Activated naive CD8-positive, alpha-beta T cell treated with anti-CD3 and anti-CD28 coated beads, Interleukin-2, amount 10 ng/mL, durations not matched to agents 7 days and 5 days (primary cell): ENCODE results near the gene ADAMTS9. TPM values are rescaled to one million over a fixed set of nuclear protein-coding genes. Genes with fewer than 3 reads are reported as not detected.

Source experiments
- ATAC-seq: fragments of 150-1000 bp; cut with Tn5 transposase; one replicate; pipeline ENCODE4 v1.10.0; 2021; ENCODE audit warnings: low read depth, moderate library complexity
- POLR2A ChIA-PET: fragments of 350-600 bp; sonication (Branson Sonifier 250); formaldehyde crosslinking; loops from one replicate; lab custom pipeline; 2021; ENCODE audit warnings: antibody characterized with exemption; lab: Charles Lee
- DNase-seq: peaks from one replicate; pipeline ENCODE4 v3.0.0; 2021
- H3K27ac Mint-ChIP-seq: one replicate; pipeline ENCODE4 v1.8.0; 2022; ENCODE audit warnings: mild to moderate bottlenecking, mixed read lengths
- H3K27me3 Mint-ChIP-seq: one replicate; pipeline ENCODE4 v1.8.0; 2022; ENCODE audit warnings: mild to moderate bottlenecking, moderate library complexity, mixed read lengths
- H3K36me3 Mint-ChIP-seq: one replicate; pipeline ENCODE4 v1.8.0; 2021; ENCODE audit warnings: mild to moderate bottlenecking, mixed read lengths
- H3K4me1 Mint-ChIP-seq: one replicate; pipeline ENCODE4 v1.8.0; 2021; ENCODE audit warnings: mixed read lengths
- H3K4me3 Mint-ChIP-seq: one replicate; pipeline ENCODE4 v1.8.0; 2022; ENCODE audit warnings: mild to moderate bottlenecking, moderate library complexity, mixed read lengths
- H3K9me3 Mint-ChIP-seq: one replicate; pipeline ENCODE4 v1.8.0; 2021; ENCODE audit warnings: mixed read lengths
- total RNA-seq, 2 experiments: library from RNA; stranded (reverse); gene quantifications; one replicate each; pipeline ENCODE4 v1.2.3, GENCODE V29; 2021

The ADAMTS9 gene
- total RNA-seq, 2 experiments from 2014 or later = not detected

DNA sequence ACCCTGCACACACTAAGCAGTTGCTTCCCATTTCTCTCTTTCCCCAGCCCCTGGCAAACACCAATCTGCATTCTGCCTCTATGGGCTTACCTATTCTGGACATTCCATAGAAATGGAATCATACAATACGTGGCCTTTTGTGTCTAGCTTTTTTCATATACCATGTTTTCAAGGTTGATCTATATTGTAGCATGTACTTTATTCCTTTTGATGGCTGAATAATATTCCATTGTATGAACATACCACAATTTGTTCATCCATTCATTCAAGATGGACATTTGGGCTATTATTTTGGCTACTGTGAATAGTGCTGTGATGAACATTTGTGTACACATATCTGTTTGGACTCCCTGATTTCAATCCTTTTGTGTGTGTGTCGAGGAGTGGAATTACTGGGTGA is 18.1 kb upstream of the ADAMTS9 start:
- ATAC-seq = no peak
- H3K9me3 Mint-ChIP-seq = peaks cover 5% of the 10 kb centered on the region
- H3K36me3 Mint-ChIP-seq = no peaks in the 10 kb centered on the region
- no peaks in the 10 kb centered on the region for H3K27me3 Mint-ChIP-seq
- DNase-seq = no peak
- POLR2A ChIA-PET = no interaction called here
- no peak overlapping the region for H3K4me3 Mint-ChIP-seq
- H3K27ac Mint-ChIP-seq = no peak overlapping the region
- H3K4me1 Mint-ChIP-seq = no peaks in the 10 kb centered on the region

GRCh38 chr3:64696896-64697295 is 9.1 kb upstream of the ADAMTS9 start:
- Mint-ChIP-seq H3K27me3 (peaks cover 4% of the 10 kb centered on the region), H3K9me3 (peaks cover 1% of the 10 kb centered on the region), H3K4me3 (no peak overlapping the region), H3K36me3 (no peaks in the 10 kb centered on the region), H3K4me1 (no peaks in the 10 kb centered on the region), H3K27ac (no peak overlapping the region)
- POLR2A ChIA-PET = no interaction called here
- ATAC-seq (no peak), DNase-seq (no peak)

GRCh38 chr3:64694114-64694513 is 6.3 kb upstream of the ADAMTS9 start:
- peaks cover 10% of the 10 kb centered on the region for H3K27me3 Mint-ChIP-seq
- POLR2A ChIA-PET = no interaction called here

DNA sequence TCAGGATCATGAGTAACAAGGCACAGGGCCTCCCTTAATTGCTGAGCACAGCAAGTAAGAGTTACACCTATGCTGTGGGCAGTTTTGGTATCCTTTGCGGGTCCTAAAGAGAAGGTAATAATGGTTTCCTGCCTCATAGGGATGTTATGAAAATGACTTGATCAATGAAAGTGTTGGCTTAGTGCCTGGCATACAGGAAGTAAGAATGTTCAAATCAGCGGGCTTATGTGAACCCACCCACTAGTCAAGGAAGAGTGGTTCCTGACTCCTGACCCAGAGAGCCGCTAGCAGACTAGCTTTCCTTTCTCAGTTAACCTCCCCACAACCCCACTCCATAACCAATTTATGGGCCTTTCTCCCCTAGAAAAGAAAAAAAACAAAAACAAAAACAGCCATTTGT is 5.2 kb upstream of the ADAMTS9 start:
- POLR2A ChIA-PET = no interaction called here
- H3K27me3 Mint-ChIP-seq = peaks cover 16% of the 10 kb centered on the region
- H3K4me3 Mint-ChIP-seq = no peak overlapping the region
- no peak for ATAC-seq
- H3K27ac Mint-ChIP-seq = no peak overlapping the region
- H3K4me1 Mint-ChIP-seq = peaks cover 3% of the 10 kb centered on the region
- DNase-seq = no peak
- no peaks in the 10 kb centered on the region for H3K36me3 Mint-ChIP-seq
- H3K9me3 Mint-ChIP-seq = no peaks in the 10 kb centered on the region

More at GRCh38 chr3:64694114-64694513, 6.3 kb upstream of the ADAMTS9 start:
- Mint-ChIP-seq H3K27ac (no peak overlapping the region), H3K4me3 (no peak overlapping the region), H3K9me3 (no peaks in the 10 kb centered on the region), H3K36me3 (no peaks in the 10 kb centered on the region), H3K4me1 (no peaks in the 10 kb centered on the region)
- ATAC-seq (no peak), DNase-seq (no peak)

DNA sequence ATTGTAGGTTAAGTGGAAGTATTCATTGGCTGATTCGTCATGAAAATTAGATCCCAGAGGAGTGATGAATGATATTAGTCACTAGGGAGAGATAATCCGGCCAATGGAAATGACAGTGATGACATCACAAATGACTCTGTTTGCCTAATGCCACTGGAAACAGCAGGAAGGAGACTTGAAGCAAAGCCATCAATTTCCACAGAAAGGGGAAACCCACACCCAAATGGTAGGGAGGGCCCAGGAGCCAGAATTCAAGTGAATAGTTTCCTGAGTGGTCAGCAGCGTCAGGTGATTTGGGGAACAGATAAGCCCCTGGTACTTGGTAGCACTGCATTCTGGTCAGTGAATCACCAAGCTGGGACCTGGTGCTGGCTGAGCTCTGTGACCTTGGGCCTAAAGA is 3.3 kb upstream of the ADAMTS9 start:
- no peak overlapping the region for H3K27ac Mint-ChIP-seq
- H3K4me1 Mint-ChIP-seq = peaks cover 3% of the 10 kb centered on the region
- H3K4me3 Mint-ChIP-seq = no peak overlapping the region
- POLR2A ChIA-PET = no interaction called here
- DNase-seq (no peak), ATAC-seq (no peak)
- H3K9me3 Mint-ChIP-seq = no peaks in the 10 kb centered on the region
- H3K36me3 Mint-ChIP-seq = no peaks in the 10 kb centered on the region
- peaks cover 30% of the 10 kb centered on the region for H3K27me3 Mint-ChIP-seq

GRCh38 chr3:64687086-64687780 is 567 bp downstream of the ADAMTS9 start:
- Mint-ChIP-seq H3K27ac (no peak overlapping the region), H3K36me3 (no peaks in the 10 kb centered on the region), H3K4me1 (peaks cover 3% of the 10 kb centered on the region), H3K27me3 (peaks cover 52% of the 10 kb centered on the region), H3K4me3 (no peak overlapping the region), H3K9me3 (peaks cover 5% of the 10 kb centered on the region)
- no peak for ATAC-seq
- POLR2A ChIA-PET = no interaction called here
- no peak for DNase-seq

- Mint-ChIP-seq H3K4me1 (peaks cover 3% of the 10 kb centered on the region), H3K27ac (no peak overlapping the region)
- no peak for ATAC-seq
Observed at GRCh38 chr3:64686446-64686908, 1.3 kb downstream of the ADAMTS9 start.

GRCh38 chr3:64685800-64686445 is 1.9 kb downstream of the ADAMTS9 start:
- H3K9me3 Mint-ChIP-seq = peaks cover 5% of the 10 kb centered on the region
- H3K4me3 Mint-ChIP-seq = no peak overlapping the region

More at GRCh38 chr3:64686446-64686908, 1.3 kb downstream of the ADAMTS9 start:
- Mint-ChIP-seq H3K36me3 (no peaks in the 10 kb centered on the region), H3K27me3 (peaks cover 51% of the 10 kb centered on the region), H3K9me3 (peaks cover 5% of the 10 kb centered on the region), H3K4me3 (peak overlapping the region; percentile 25)
- POLR2A ChIA-PET = no interaction called here
- no peak for DNase-seq

GRCh38 chr3:64685331-64685799 is 2.4 kb downstream of the ADAMTS9 start:
- no peak overlapping the region for H3K27ac Mint-ChIP-seq
- peaks cover 3% of the 10 kb centered on the region for H3K4me1 Mint-ChIP-seq
- POLR2A ChIA-PET = no interaction called here
- H3K27me3 Mint-ChIP-seq = peaks cover 49% of the 10 kb centered on the region
- no peaks in the 10 kb centered on the region for H3K36me3 Mint-ChIP-seq
- ATAC-seq (no peak), DNase-seq (no peak)
- H3K4me3 Mint-ChIP-seq = no peak overlapping the region
- peaks cover 5% of the 10 kb centered on the region for H3K9me3 Mint-ChIP-seq

More at GRCh38 chr3:64685800-64686445, 1.9 kb downstream of the ADAMTS9 start:
- Mint-ChIP-seq H3K4me1 (peaks cover 3% of the 10 kb centered on the region), H3K36me3 (no peaks in the 10 kb centered on the region), H3K27me3 (peaks cover 51% of the 10 kb centered on the region), H3K27ac (no peak overlapping the region)
- ATAC-seq (no peak), DNase-seq (no peak)
- POLR2A ChIA-PET = no interaction called here

DNA sequence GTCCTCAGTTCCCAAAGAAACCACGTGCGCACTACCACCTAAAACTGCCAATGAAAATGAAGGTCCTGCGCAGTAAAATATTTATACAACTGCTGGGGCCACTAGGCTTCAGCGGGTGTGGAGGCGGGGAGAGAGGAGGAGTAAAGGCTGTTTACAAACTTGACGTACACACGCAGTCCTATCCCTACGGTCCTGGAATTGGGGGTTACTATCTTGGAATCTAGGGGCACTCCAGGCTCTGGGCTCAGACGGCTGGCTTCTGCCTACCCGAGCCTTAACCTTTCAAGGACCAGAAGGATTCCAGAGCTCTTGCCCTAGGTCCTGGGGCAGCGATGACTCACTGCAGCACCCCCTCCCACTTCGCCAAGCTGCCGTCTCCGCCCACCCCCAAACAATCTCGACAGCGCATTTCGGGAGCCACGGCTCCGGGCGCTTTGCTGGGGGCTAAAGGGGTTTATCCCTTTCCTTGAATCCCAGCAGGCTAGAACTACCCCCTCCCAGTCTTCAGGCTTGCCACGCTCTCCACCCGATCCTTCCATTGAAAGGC is 3.0 kb downstream of the ADAMTS9 start:
- peaks cover 46% of the 10 kb centered on the region for H3K27me3 Mint-ChIP-seq
- ATAC-seq (no peak), DNase-seq (no peak)
- H3K36me3 Mint-ChIP-seq = no peaks in the 10 kb centered on the region
- peaks cover 3% of the 10 kb centered on the region for H3K4me1 Mint-ChIP-seq
- no peak overlapping the region for H3K27ac Mint-ChIP-seq
- H3K4me3 Mint-ChIP-seq = no peak overlapping the region
- H3K9me3 Mint-ChIP-seq = peaks cover 5% of the 10 kb centered on the region
- POLR2A ChIA-PET = no interaction called here

- Mint-ChIP-seq H3K27me3 (peaks cover 32% of the 10 kb centered on the region), H3K9me3 (peaks cover 5% of the 10 kb centered on the region), H3K4me1 (no peaks in the 10 kb centered on the region), H3K27ac (no peak overlapping the region), H3K36me3 (no peaks in the 10 kb centered on the region), H3K4me3 (no peak overlapping the region)
- ATAC-seq = no peak
- no peak for DNase-seq
- POLR2A ChIA-PET = no interaction called here
Observed at GRCh38 chr3:64681827-64682226, 6.0 kb downstream of the ADAMTS9 start.

GRCh38 chr3:64681015-64681414 is 6.8 kb downstream of the ADAMTS9 start:
- H3K9me3 Mint-ChIP-seq = peaks cover 5% of the 10 kb centered on the region
- ATAC-seq = no peak
- no peak for DNase-seq
- H3K4me3 Mint-ChIP-seq = no peak overlapping the region
- H3K27me3 Mint-ChIP-seq = peaks cover 24% of the 10 kb centered on the region
- no peaks in the 10 kb centered on the region for H3K4me1 Mint-ChIP-seq
- H3K27ac Mint-ChIP-seq = no peak overlapping the region
- POLR2A ChIA-PET = no interaction called here
- H3K36me3 Mint-ChIP-seq = no peaks in the 10 kb centered on the region

- H3K27ac Mint-ChIP-seq = no peak overlapping the region
- peaks cover 18% of the 10 kb centered on the region for H3K27me3 Mint-ChIP-seq
- DNase-seq (no peak), ATAC-seq (no peak)
- no peaks in the 10 kb centered on the region for H3K36me3 Mint-ChIP-seq
- no peaks in the 10 kb centered on the region for H3K4me1 Mint-ChIP-seq
- POLR2A ChIA-PET = no interaction called here
- H3K4me3 Mint-ChIP-seq = no peak overlapping the region
- peaks cover 5% of the 10 kb centered on the region for H3K9me3 Mint-ChIP-seq
Observed at GRCh38 chr3:64680334-64680733, 7.5 kb downstream of the ADAMTS9 start.
